Karpas-422 (cell line): ENCODE data around the gene KIF18B. TPM values are rescaled to one million over a fixed set of nuclear protein-coding genes. Genes with fewer than 3 reads are reported as not detected.
A peak's percentile ranks its signal among the peaks of the same experiment; 100 is the strongest.

Source experiments
- DNase-seq: peaks from one replicate; pipeline ENCODE4 v3.0.0-alpha.2; 2015
- H2AFZ ChIP-seq: fragments of 200-600 bp; sonication (generic); 2 replicates; pipeline ENCODE4 v1.6.1; 2014; ENCODE audit warnings: antibody characterized with exemption, low read length, mixed read lengths
- H3K27ac ChIP-seq: fragments of 200-600 bp; sonication (generic); 2 replicates; pipeline ENCODE4 v1.5.1; 2014; ENCODE audit warnings: mild to moderate bottlenecking, low read length, moderate library complexity
- H3K27me3 ChIP-seq: fragments of 200-600 bp; sonication (generic); 2 replicates; pipeline ENCODE4 v1.6.1; 2014; ENCODE audit warnings: low read length, mixed read lengths
- H3K36me3 ChIP-seq: fragments of 200-600 bp; sonication (generic); 2 replicates; pipeline ENCODE4 v1.6.1; 2014; ENCODE audit warnings: low read length, mixed read lengths; ENCODE audit not compliant: insufficient read depth
- H3K4me1 ChIP-seq: fragments of 200-600 bp; sonication (generic); 2 replicates; pipeline ENCODE4 v1.6.1; 2014; ENCODE audit warnings: mild to moderate bottlenecking, low read length, mixed read lengths
- H3K4me2 ChIP-seq: fragments of 200-600 bp; sonication (generic); 2 replicates; pipeline ENCODE4 v1.6.1; 2014; ENCODE audit warnings: low read length, low read depth, mild to moderate bottlenecking; ENCODE audit not compliant: poor library complexity, severe bottlenecking
- H3K4me3 ChIP-seq: fragments of 200-600 bp; sonication (generic); 2 replicates; pipeline ENCODE4 v1.5.1; 2014; ENCODE audit warnings: mild to moderate bottlenecking, antibody characterized with exemption, low read length, mixed read lengths
- H3K79me2 ChIP-seq: fragments of 200-600 bp; sonication (generic); 2 replicates; pipeline ENCODE4 v1.6.1; 2014; ENCODE audit warnings: mild to moderate bottlenecking, low read length, mixed read lengths
- H3K9ac ChIP-seq: fragments of 200-600 bp; sonication (generic); 2 replicates; pipeline ENCODE4 v1.6.0; 2014; ENCODE audit warnings: low read length
- H3K9me2 ChIP-seq: fragments of 200-600 bp; sonication (generic), shearing (Covaris generic); replicated peaks from 2 replicates; pipeline ENCODE4 v1.6.0; 2014; ENCODE audit warnings: mild to moderate bottlenecking, low read length, moderate library complexity; ENCODE audit not compliant: insufficient read depth
- H3K9me3 ChIP-seq: fragments of 300-700, 200-600 bp; sonication (generic); 2 replicates; pipeline ENCODE4 v1.6.1; 2014; ENCODE audit warnings: low read length, mixed read lengths
- H4K20me1 ChIP-seq: fragments of 200-600 bp; sonication (generic); 2 replicates; pipeline ENCODE4 v1.6.1; 2014; ENCODE audit warnings: mild to moderate bottlenecking, antibody characterized with exemption, low read length, low read depth; ENCODE audit not compliant: insufficient read depth
- total RNA-seq: library from RNA; depleted of rRNA; stranded (reverse); fragments of >200 nt; shearing (Covaris generic); gene quantifications from 2 replicates; pipeline ENCODE4 v1.2.3, GENCODE V29; 2014; ENCODE audit warnings: low replicate concordance

The KIF18B gene
- total RNA-seq, 1 experiment from 2014 or later: 8.5 TPM

DNA sequence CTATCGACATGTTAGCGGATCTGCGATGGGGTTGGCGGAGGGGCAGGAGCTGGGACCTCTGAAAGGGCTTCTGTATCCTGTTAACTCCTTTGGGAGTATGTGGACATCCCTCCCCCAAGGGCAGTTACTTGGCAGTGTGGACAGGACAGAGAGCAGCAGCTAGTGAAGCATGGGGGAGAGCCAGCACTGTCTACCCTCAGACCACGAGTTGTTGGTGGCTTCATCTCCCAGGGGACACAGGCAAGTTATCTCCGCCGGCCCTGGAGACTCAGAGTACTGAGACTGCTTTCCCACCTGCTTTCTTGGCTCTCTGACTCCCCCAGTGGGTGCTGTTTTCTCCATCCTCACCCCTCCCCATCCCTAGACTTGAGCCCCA, 27.0 kb downstream of the KIF18B start:
- no peaks in the 10 kb centered on the region for H3K9me2 ChIP-seq
- H3K36me3 ChIP-seq: no peaks in the 10 kb centered on the region
- H3K4me3 ChIP-seq: no peak overlapping the region
- no peak for DNase-seq
- no peak overlapping the region for H3K9ac ChIP-seq
- no peaks in the 10 kb centered on the region for H3K79me2 ChIP-seq
- H3K27ac ChIP-seq: no peak overlapping the region
- H3K4me2 ChIP-seq: peak overlapping the region; percentile 24
- peaks cover 21% of the 10 kb centered on the region for H3K4me1 ChIP-seq
- H4K20me1 ChIP-seq: no peaks in the 10 kb centered on the region
- no peak overlapping the region for H2AFZ ChIP-seq
- no peaks in the 10 kb centered on the region for H3K27me3 ChIP-seq
- H3K9me3 ChIP-seq: no peaks in the 10 kb centered on the region

DNA sequence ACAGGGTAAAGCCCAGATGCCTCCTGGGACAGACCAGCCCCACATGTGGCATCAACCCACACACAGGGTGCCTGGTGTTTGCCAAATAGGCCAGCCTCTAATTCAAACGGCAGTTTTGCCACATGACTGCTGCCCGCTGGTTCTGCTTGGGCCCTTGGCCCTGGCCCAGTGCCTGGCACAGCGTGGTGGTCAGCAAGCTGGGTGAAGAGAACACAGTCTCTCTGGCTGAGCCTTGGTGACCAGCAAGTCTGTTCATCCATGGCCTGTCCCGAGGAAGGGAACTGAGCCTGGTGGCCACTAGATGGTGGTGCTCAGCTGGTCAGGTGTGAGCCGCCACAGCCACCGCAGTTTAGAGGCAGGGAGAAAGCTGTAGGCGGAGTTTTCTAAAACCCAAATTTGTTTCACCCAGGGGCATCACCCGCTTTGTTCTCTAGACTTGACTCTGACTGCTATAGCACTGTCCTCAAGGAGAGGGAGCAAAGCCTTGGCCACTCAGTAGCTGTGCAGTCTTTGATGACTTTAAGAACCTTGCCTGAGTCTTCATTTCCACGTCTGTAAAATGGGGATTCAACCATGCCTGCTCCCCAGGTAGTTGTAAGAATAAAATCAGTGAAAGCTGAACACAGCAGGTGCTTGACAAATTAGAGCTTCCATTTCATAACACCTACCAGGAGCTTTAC, 27.5 kb downstream of the KIF18B start:
- Histone ChIP-seq H3K9me2 (no peaks in the 10 kb centered on the region), H3K9me3 (no peaks in the 10 kb centered on the region), H3K4me3 (no peak overlapping the region), H3K27me3 (no peaks in the 10 kb centered on the region), H3K36me3 (no peaks in the 10 kb centered on the region), H2AFZ (no peak overlapping the region), H3K4me2 (peak overlapping the region; percentile 24), H3K4me1 (peaks cover 21% of the 10 kb centered on the region), H3K27ac (no peak overlapping the region), H3K79me2 (no peaks in the 10 kb centered on the region), H4K20me1 (no peaks in the 10 kb centered on the region), H3K9ac (peak overlapping the region; percentile 33; the same call in 1 of the 2 replicates)
- DNase-seq: peak; percentile 89

DNA sequence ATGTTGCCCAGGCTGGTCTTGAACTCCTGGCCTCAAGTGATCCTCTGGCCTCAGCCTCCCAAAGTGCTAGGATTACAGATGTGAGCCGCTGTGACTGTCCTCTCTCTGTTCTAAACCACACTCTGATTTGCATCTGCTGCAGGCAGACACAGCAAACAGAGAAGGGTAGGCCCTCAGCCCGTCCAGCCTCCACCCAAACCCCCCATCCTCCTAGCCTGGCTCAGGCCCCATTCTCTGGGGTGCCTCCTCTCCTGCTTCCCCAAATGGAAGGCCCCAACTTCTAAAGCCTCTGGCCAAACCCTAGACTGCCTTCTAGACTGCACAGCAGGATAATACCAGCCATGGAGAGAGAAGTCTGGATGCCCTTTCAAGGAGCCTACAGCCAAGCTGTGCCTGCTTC, 28.2 kb downstream of the KIF18B start:
- H4K20me1 ChIP-seq: no peaks in the 10 kb centered on the region
- H3K4me1 ChIP-seq: peaks cover 23% of the 10 kb centered on the region

DNA sequence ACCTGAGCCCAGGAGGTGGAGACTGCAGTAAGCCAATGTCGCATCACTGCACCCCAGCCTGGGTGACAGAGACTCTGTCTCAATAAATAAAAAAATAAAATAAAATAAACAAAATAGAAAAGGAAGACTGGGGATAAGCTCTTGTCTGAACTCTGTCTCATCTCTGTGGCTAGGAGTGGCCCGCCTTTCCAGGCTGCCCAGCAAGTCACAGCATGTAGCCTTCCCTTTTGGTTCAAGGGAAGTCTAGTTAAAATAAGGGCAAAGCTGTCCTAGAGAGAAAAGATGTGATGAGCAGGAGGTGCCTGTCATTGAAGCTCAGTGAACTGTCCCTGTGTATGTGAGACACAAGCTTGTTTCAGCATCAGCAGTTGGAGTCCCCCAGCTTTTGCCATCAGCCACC, 29.6 kb downstream of the KIF18B start:
- Histone ChIP-seq H3K9me3 (no peaks in the 10 kb centered on the region), H3K36me3 (no peaks in the 10 kb centered on the region), H3K4me3 (no peak overlapping the region), H3K9me2 (no peaks in the 10 kb centered on the region), H3K27ac (no peak overlapping the region), H3K9ac (no peak overlapping the region), H3K4me1 (peaks cover 30% of the 10 kb centered on the region), H4K20me1 (no peaks in the 10 kb centered on the region), H3K79me2 (no peaks in the 10 kb centered on the region), H2AFZ (no peak overlapping the region), H3K27me3 (no peaks in the 10 kb centered on the region), H3K4me2 (no peak overlapping the region)
- no peak for DNase-seq

More for the DNA sequence above, 28.2 kb downstream of the KIF18B start:
- Histone ChIP-seq H3K9ac (peak overlapping the region; percentile 33; the same call in 1 of the 2 replicates), H3K27ac (no peak overlapping the region), H3K9me3 (no peaks in the 10 kb centered on the region), H3K9me2 (no peaks in the 10 kb centered on the region), H2AFZ (no peak overlapping the region), H3K4me2 (no peak overlapping the region), H3K79me2 (no peaks in the 10 kb centered on the region), H3K4me3 (no peak overlapping the region), H3K36me3 (no peaks in the 10 kb centered on the region), H3K27me3 (no peaks in the 10 kb centered on the region)
- DNase-seq: no peak

DNA sequence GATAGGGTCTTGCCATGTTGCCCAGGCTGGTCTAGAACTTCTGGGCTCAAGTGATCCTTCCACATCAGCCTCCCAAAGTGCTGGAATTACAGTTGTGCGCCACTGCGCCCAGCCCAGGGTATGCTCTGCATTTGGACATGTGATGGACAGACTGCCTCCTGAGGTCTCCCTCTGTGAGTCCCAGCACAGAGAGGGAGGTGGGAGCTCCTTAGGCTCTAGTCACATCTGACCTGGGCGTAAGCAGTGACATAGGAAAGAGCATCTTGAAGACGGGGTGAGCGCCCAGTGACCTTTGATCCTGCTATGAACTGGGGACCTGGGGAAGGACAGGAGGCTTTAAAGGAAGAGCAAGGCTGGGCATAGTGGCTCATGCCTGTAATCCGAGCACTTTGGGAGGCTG, 30.1 kb downstream of the KIF18B start:
- Histone ChIP-seq H3K9ac (no peak overlapping the region), H4K20me1 (no peaks in the 10 kb centered on the region), H2AFZ (no peak overlapping the region), H3K79me2 (no peaks in the 10 kb centered on the region), H3K4me1 (peaks cover 30% of the 10 kb centered on the region), H3K27me3 (no peaks in the 10 kb centered on the region), H3K4me3 (no peak overlapping the region), H3K27ac (no peak overlapping the region), H3K4me2 (no peak overlapping the region), H3K9me2 (no peaks in the 10 kb centered on the region), H3K9me3 (no peaks in the 10 kb centered on the region), H3K36me3 (no peaks in the 10 kb centered on the region)
- DNase-seq: no peak

DNA sequence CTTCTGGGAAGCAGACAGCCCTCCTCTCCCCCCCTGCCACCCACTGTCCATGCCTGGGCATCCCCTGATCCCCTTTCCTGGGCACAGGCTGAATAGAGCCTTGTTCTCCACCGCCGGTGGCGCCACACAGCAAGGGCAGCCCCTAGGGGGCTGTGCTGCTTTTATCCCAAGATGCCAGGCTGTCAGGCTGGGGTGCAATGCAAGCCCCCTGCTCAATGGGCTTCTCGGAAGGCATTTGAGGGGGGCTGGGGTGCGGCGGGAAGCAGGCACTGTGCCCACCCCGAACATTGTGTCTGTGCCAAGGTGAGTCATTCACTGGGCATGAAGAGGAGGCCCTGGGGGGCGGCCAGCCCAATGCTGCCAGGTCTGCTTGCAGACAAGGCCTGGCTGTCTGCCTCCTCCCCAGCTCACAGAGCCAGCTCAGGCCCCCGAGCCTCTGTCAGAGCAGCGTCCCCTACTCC, 30.8 kb downstream of the KIF18B start:
- no peak overlapping the region for H2AFZ ChIP-seq
- no peak overlapping the region for H3K27ac ChIP-seq
- H3K36me3 ChIP-seq: no peaks in the 10 kb centered on the region
- no peaks in the 10 kb centered on the region for H3K79me2 ChIP-seq
- DNase-seq: no peak
- no peaks in the 10 kb centered on the region for H3K9me2 ChIP-seq
- peaks cover 30% of the 10 kb centered on the region for H3K4me1 ChIP-seq
- no peak overlapping the region for H3K9ac ChIP-seq
- no peaks in the 10 kb centered on the region for H3K9me3 ChIP-seq
- H3K27me3 ChIP-seq: no peaks in the 10 kb centered on the region
- H4K20me1 ChIP-seq: no peaks in the 10 kb centered on the region
- no peak overlapping the region for H3K4me3 ChIP-seq
- H3K4me2 ChIP-seq: no peak overlapping the region

DNA sequence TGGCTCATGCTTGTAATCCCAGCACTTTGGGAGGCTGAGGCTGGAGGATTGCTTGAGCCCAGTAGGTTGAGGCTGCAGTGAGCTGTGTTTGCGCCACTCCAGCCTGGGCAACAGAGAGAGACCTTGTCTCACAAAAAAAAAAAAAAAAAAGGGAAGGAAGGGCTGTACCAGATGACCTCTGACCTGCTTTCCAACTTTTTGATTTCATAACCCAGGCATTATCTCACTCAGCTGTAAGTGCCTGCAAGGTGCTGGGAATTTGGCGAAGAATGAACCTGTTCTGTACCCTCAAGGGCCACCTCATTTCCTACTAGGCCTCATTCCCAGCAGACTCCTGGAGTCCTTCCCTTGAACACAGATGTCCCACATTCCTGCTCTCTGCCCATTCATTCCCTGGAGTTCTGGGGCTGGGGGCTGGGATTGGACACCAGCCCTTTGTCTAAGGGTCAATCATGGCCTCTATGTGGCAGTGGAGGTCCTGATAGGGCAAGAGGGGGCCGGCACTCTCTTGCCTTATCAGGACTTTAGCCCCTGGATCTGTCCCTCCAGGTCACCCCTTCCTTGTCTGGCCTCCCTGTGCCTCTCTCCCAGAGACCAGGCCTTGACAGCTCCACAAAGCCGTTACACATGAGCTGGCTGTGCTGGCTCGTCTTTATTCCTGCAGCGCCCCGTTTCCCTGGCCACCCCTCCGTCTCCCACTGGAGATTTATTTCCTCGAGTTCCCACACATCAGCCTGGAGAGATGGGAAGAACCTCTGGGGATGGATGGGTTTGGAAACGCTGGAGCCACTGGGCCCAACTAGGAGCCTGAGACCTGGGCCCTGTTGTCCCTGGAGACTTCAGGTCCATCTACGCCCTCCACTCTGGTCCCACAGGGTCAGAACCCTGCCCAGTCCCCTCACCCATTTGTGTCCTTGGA, 31.5 kb downstream of the KIF18B start:
- Histone ChIP-seq H3K4me1 (peaks cover 29% of the 10 kb centered on the region), H3K79me2 (no peaks in the 10 kb centered on the region), H3K4me3 (no peak overlapping the region), H2AFZ (no peak overlapping the region), H3K27ac (no peak overlapping the region), H3K4me2 (no peak overlapping the region), H3K9me2 (no peaks in the 10 kb centered on the region), H3K27me3 (no peaks in the 10 kb centered on the region), H3K9ac (no peak overlapping the region), H3K36me3 (no peaks in the 10 kb centered on the region), H4K20me1 (no peaks in the 10 kb centered on the region), H3K9me3 (no peaks in the 10 kb centered on the region)
- no peak for DNase-seq

DNA sequence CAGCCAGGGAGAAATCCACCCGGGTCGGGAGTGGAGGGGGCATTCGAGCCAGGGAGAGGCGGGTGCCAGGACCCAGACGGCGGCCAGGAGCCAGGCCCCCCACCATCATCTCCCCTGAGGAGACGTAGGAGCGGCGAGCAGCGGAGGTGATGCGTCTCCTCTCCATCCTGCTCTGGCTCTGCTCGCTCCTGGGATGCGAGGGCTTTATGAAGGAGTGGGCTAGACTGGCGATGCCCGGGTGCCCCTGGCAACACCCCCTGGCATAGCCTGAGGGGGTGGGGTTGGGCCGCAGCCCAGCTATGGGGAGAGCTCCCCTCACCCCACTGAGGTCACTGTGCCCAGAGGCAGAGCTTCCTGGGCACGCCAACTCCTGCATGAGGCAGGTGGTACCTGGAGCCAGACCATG, 32.2 kb downstream of the KIF18B start, which contains the start of gene GFAP:
Gene GFAP, minus strand, starts transcription at position 180 of the 406 bp plus-strand sequence. Its CDS starts 14 bp downstream, at position 166.
- H2AFZ ChIP-seq: no peak within 1 kb of the TSS
- H3K4me3 ChIP-seq: no peak within 1 kb of the TSS
- DNase-seq: no peak
- no peak within 1 kb of the TSS for H3K27ac ChIP-seq
- no peaks in the 10 kb centered on the region for H3K27me3 ChIP-seq
- no peaks in the 10 kb centered on the region for H3K36me3 ChIP-seq
- no peaks in the 10 kb centered on the region for H3K9me3 ChIP-seq
- no peaks in the 10 kb centered on the region for H4K20me1 ChIP-seq
- H3K9ac ChIP-seq: no peak within 1 kb of the TSS
- H3K9me2 ChIP-seq: no peaks in the 10 kb centered on the region
- H3K4me1 ChIP-seq: peaks cover 21% of the 10 kb centered on the region
- no peaks in the 10 kb centered on the region for H3K79me2 ChIP-seq
- no peak within 1 kb of the TSS for H3K4me2 ChIP-seq
